GM19328 (cell line): ENCODE data around the gene RPLP2.

ENCODE experiments used
- ATAC-seq: cut with Tn5 transposase; IDR thresholded peaks from one replicate; pipeline ENCODE4 v1.9.1; 2021; ENCODE audit warnings: mild to moderate bottlenecking, moderate library complexity; ENCODE audit not compliant: unreplicated experiment

The RPLP2 gene

GRCh38 chr11:773425-773824, 36.3 kb upstream of the RPLP2 start:
- no peak for ATAC-seq

GRCh38 chr11:773830-774229, 35.9 kb upstream of the RPLP2 start:
- no peak for ATAC-seq

GRCh38 chr11:774873-775592, 34.7 kb upstream of the RPLP2 start:
- no peak for ATAC-seq

GRCh38 chr11:776263-776560, 33.6 kb upstream of the RPLP2 start:
- ATAC-seq = no peak

- ATAC-seq = peak; percentile 37
These were observed 33.0 kb upstream of the RPLP2 start for GRCh38 chr11:776561-777287.

- ATAC-seq = peak; percentile 73
These were observed 32.2 kb upstream of the RPLP2 start, which contains the start of gene GATD1 for GRCh38 chr11:777288-778255. TSS of gene GATD1 (minus strand) at chr11:777487. CDS start at chr11:777462, 25 bp downstream.

GRCh38 chr11:778976-779954, 30.5 kb upstream of the RPLP2 start:
- ATAC-seq = no peak

GRCh38 chr11:779955-780532, 29.7 kb upstream of the RPLP2 start:
- no peak for ATAC-seq

- ATAC-seq = no peak
These were observed 27.2 kb upstream of the RPLP2 start for GRCh38 chr11:782264-783174.

GRCh38 chr11:783581-784015, 26.2 kb upstream of the RPLP2 start:
- no peak for ATAC-seq

- ATAC-seq = no peak
These were observed 23.3 kb upstream of the RPLP2 start for GRCh38 chr11:786235-787083.

GRCh38 chr11:787084-787675, 22.6 kb upstream of the RPLP2 start:
- no peak for ATAC-seq

- no peak for ATAC-seq
These were observed 21.6 kb upstream of the RPLP2 start for GRCh38 chr11:788009-788640.

GRCh38 chr11:788953-789940, 20.5 kb upstream of the RPLP2 start:
- ATAC-seq = no peak

- no peak for ATAC-seq
These were observed 19.8 kb upstream of the RPLP2 start, which contains the start of gene CEND1 for GRCh38 chr11:789943-790342. TSS of gene CEND1 (minus strand) at chr11:790090. CDS start at chr11:788576, 1,514 bp downstream.
